Midbrain (tissue), 1 donor: ENCODE data around the gene OLFML3.
"Not testable (repeated sequence)": the region's sequence is repeated elsewhere in the genome, so short reads cannot be mapped to it uniquely, and the experiment has no call there.

Experiments
- DNase-seq: peaks from one replicate; lab custom pipeline; 2025; lab: John Stamatoyannopoulos, UW

Gene OLFML3

GRCh38 chr1:113991467-113991997 lies 12.3 kb downstream of the OLFML3 start:
- DNase-seq = no peak

- no peak for DNase-seq
These were observed 13.8 kb downstream of the OLFML3 start for GRCh38 chr1:113993072-113993471.

- DNase-seq = no peak
These were observed 14.5 kb downstream of the OLFML3 start for GRCh38 chr1:113993766-113994165.

GRCh38 chr1:113995382-113995781 lies 16.1 kb downstream of the OLFML3 start:
- DNase-seq = no peak

GRCh38 chr1:113998361-113998760 lies 19.1 kb downstream of the OLFML3 start:
- DNase-seq = no peak

- DNase-seq = no peak
These were observed 20.0 kb downstream of the OLFML3 start for GRCh38 chr1:113999233-113999632.

- no peak for DNase-seq
These were observed 20.5 kb downstream of the OLFML3 start for GRCh38 chr1:113999799-114000198.

GRCh38 chr1:114000406-114000805 lies 21.1 kb downstream of the OLFML3 start:
- DNase-seq = no peak

GRCh38 chr1:114002492-114003239 lies 23.4 kb downstream of the OLFML3 start:
- no peak for DNase-seq

- DNase-seq = no peak
These were observed 24.2 kb downstream of the OLFML3 start for GRCh38 chr1:114003431-114003830.

GRCh38 chr1:114006825-114007224 lies 27.6 kb downstream of the OLFML3 start:
- not testable (repeated sequence) for DNase-seq

- DNase-seq = no peak
These were observed 29.2 kb downstream of the OLFML3 start for GRCh38 chr1:114008480-114008941.

- DNase-seq = no peak
These were observed 29.7 kb downstream of the OLFML3 start for GRCh38 chr1:114008993-114009392.

GRCh38 chr1:114009393-114009792 lies 30.1 kb downstream of the OLFML3 start:
- no peak for DNase-seq

GRCh38 chr1:114010433-114011184 lies 31.3 kb downstream of the OLFML3 start:
- no peak for DNase-seq

- DNase-seq = no peak
These were observed 32.5 kb downstream of the OLFML3 start for GRCh38 chr1:114011796-114012195.

GRCh38 chr1:114015075-114015474 lies 35.8 kb downstream of the OLFML3 start:
- no peak for DNase-seq

GRCh38 chr1:114019724-114020123 lies 40.5 kb downstream of the OLFML3 start:
- not testable (repeated sequence) for DNase-seq

GRCh38 chr1:114021665-114022099 lies 42.4 kb downstream of the OLFML3 start:
- DNase-seq = no peak

- DNase-seq = no peak
These were observed 43.6 kb downstream of the OLFML3 start for GRCh38 chr1:114022877-114023276.

GRCh38 chr1:114023377-114023776 lies 44.1 kb downstream of the OLFML3 start:
- no peak for DNase-seq

- DNase-seq = no peak
These were observed 44.8 kb downstream of the OLFML3 start for GRCh38 chr1:114024049-114024448.
